Neuronal stem cell (in vitro differentiated cells): Measurements from ENCODE around the gene CELF3.
"Not testable (repeated sequence)": the region's sequence is repeated elsewhere in the genome, so short reads cannot be mapped to it uniquely, and the experiment has no call there.

ENCODE experiments used
- DNase-seq: peaks from one replicate; pipeline ENCODE4 v3.0.0-alpha.2; 2013; ENCODE audit warnings: low spot score
- H2AFZ ChIP-seq: one replicate; pipeline ENCODE4 v1.6.1; 2013; ENCODE audit warnings: mild to moderate bottlenecking, low read length, inconsistent platforms
- H2AK5ac ChIP-seq: 2 replicates; pipeline ENCODE4 v1.6.1; 2013; ENCODE audit warnings: low read depth, mild to moderate bottlenecking, inconsistent platforms, low read length, moderate library complexity, mixed read lengths
- H2BK120ac ChIP-seq: 2 replicates; pipeline ENCODE4 v1.6.1; 2013; ENCODE audit warnings: low read depth, mild to moderate bottlenecking, inconsistent platforms, low read length, moderate library complexity, mixed read lengths
- H2BK12ac ChIP-seq: one replicate; pipeline ENCODE4 v1.6.1; 2013; ENCODE audit warnings: low read length, inconsistent platforms
- H2BK15ac ChIP-seq: 2 replicates; pipeline ENCODE4 v1.6.1; 2013; ENCODE audit warnings: mild to moderate bottlenecking, low read length, inconsistent platforms, mixed read lengths
- H2BK5ac ChIP-seq: one replicate; pipeline ENCODE4 v1.6.1; 2013; ENCODE audit warnings: inconsistent platforms, mild to moderate bottlenecking, low read length, moderate library complexity
- H3K14ac ChIP-seq: one replicate; pipeline ENCODE4 v1.6.1; 2013; ENCODE audit warnings: low read length, inconsistent platforms
- H3K18ac ChIP-seq: 2 replicates; pipeline ENCODE4 v1.6.1; 2013; ENCODE audit warnings: low read length, inconsistent platforms
- H3K23ac ChIP-seq: 2 replicates; pipeline ENCODE4 v1.6.1; 2013; ENCODE audit warnings: low read depth, mild to moderate bottlenecking, mixed read lengths, low read length, inconsistent platforms; ENCODE audit not compliant: poor library complexity
- H3K27ac ChIP-seq: replicated peaks from 3 replicates; pipeline ENCODE4 v1.5.1; 2013; ENCODE audit warnings: low read length, inconsistent platforms
- H3K27me3 ChIP-seq, 3 experiments: 2 replicates each; pipeline ENCODE4 v1.6.1; 2013; ENCODE audit warnings: low read length in 3 of 3, mild to moderate bottlenecking in 2 of 3, inconsistent platforms in 1 of 3, low read depth in 1 of 3, mixed read lengths in 1 of 3, moderate library complexity in 1 of 3; ENCODE audit not compliant: control insufficient read depth in 3 of 3, insufficient read depth in 3 of 3
- H3K36me3 ChIP-seq, 2 donors: replicated peaks in 1 of 2; 2 replicates each; pipeline ENCODE4 v1.6.1; 2013; ENCODE audit warnings: low read length in 2 of 2; ENCODE audit not compliant: control insufficient read depth in 2 of 2, insufficient read depth in 2 of 2
- H3K4ac ChIP-seq: 2 replicates; pipeline ENCODE4 v1.6.1; 2013; ENCODE audit warnings: inconsistent platforms, mild to moderate bottlenecking, low read length, moderate library complexity
- H3K4me1 ChIP-seq, 2 donors: 1 replicate in 1 of 2; 2 replicates in 1 of 2; pipeline ENCODE4 v1.6.1; 2013; ENCODE audit warnings: low read length in 2 of 2, low read depth in 1 of 2; ENCODE audit not compliant: control insufficient read depth in 2 of 2, insufficient read depth in 1 of 2
- H3K4me2 ChIP-seq: one replicate; pipeline ENCODE4 v1.6.1; 2013; ENCODE audit warnings: mild to moderate bottlenecking, low read length, inconsistent platforms; ENCODE audit not compliant: insufficient read depth, poor library complexity, severe bottlenecking
- H3K4me3 ChIP-seq, 2 donors: 2 replicates each; pipeline ENCODE4 v1.5.1; 2013; ENCODE audit warnings: low read length in 2 of 2, mild to moderate bottlenecking in 2 of 2, inconsistent platforms in 1 of 2, moderate library complexity in 1 of 2
- H3K79me1 ChIP-seq: one replicate; pipeline ENCODE4 v1.6.1; 2013; ENCODE audit warnings: low read depth, mild to moderate bottlenecking, inconsistent platforms, low read length, moderate library complexity
- H3K9ac ChIP-seq: one replicate; pipeline ENCODE4 v1.6.1; 2013; ENCODE audit warnings: mild to moderate bottlenecking, low read depth, low read length, inconsistent platforms; ENCODE audit not compliant: poor library complexity
- H3K9me3 ChIP-seq, 2 donors: replicated peaks in 1 of 2; 2 replicates each; pipeline versions ENCODE3 to v1.6.1; 2013; ENCODE audit warnings: low read length in 2 of 2, mild to moderate bottlenecking in 2 of 2, inconsistent platforms in 1 of 2, low read depth in 1 of 2, mixed read lengths in 1 of 2, moderate library complexity in 1 of 2; ENCODE audit not compliant: control insufficient read depth in 2 of 2, insufficient read depth in 1 of 2
- H4K8ac ChIP-seq: one replicate; pipeline ENCODE4 v1.6.1; 2013; ENCODE audit warnings: low read depth, mild to moderate bottlenecking, inconsistent platforms, low read length, moderate library complexity
- H4K91ac ChIP-seq: one replicate; pipeline ENCODE4 v1.6.1; 2013; ENCODE audit warnings: low read length, low read depth, mild to moderate bottlenecking, inconsistent platforms; ENCODE audit not compliant: poor library complexity
- WGBS, 2 donors: extraction: QIAGEN DNeasy Blood & Tissue Kit; methylation state at CpG; one replicate each; pipeline ENCODE4 v1.1.7; 2013; ENCODE audit warnings: missing lambda C conversion rate in 2 of 2, mixed read lengths in 1 of 2; ENCODE audit not compliant: insufficient read length in 2 of 2, insufficient replicate concordance in 1 of 2; ENCODE audit errors: extremely low coverage in 2 of 2; 5-methylcytosine and 5-hydroxymethylcytosine counted together

The CELF3 gene

DNA sequence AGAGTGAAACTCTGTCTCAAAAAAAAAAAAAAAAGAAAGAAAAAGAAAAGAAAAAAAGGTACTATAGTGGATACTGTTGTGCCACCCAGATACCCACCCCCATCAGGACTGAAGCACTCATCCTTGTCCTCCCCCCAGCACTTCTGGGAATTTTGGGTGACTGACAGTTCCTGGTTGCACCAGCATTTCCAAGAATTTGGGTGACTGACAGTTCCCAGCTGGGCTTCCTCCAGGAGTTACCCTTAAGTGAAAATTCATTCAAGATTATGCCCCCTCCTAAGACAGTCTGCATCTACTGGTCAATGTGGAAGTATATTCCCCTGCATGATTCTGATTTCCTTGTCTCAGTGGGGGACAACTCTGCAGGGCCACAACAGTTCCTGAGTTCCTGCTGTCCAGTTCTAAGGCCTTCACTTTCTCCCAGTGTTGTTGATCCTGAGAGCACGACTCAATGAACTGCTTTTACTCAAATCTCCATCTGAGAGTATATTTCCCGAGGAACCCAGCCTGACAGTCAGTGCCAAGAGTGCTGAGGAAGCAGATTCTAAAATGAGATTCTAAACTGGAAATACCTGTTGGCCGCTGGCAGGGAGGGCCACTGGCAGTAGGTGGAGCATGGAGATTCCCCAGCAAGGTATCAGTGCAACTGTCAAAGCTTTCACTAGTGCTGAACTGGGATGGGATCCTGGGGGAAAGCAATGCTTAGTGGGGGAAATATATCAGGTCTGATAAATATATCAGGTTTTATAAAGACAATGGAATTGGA is 23.2 kb upstream of the CELF3 start:
- H3K27ac ChIP-seq: no peak overlapping the region
- no peak overlapping the region for H3K4ac ChIP-seq
- no peak overlapping the region for H2BK5ac ChIP-seq
- no peaks in the 10 kb centered on the region for H3K36me3 ChIP-seq
- peaks cover 10 to 12% of the 10 kb centered on the region in 2 donors for H3K9me3 ChIP-seq
- no peaks in the 10 kb centered on the region for H3K79me1 ChIP-seq
- H4K91ac ChIP-seq: no peak overlapping the region
- H3K23ac ChIP-seq: no peak overlapping the region
- no peak for DNase-seq
- no peak overlapping the region for H2BK120ac ChIP-seq
- no peak overlapping the region for H2BK15ac ChIP-seq
- H2AK5ac ChIP-seq: no peak overlapping the region
- no peak overlapping the region for H2BK12ac ChIP-seq
- no peak overlapping the region for H3K14ac ChIP-seq
- H3K27me3 ChIP-seq: peaks cover 0 to 31% (median 0%) of the 10 kb centered on the region in 3 experiments
- H3K18ac ChIP-seq: no peak overlapping the region
- peaks cover 0 to 2% of the 10 kb centered on the region in 2 donors for H3K4me1 ChIP-seq
- WGBS, 2 donors: no CpG with 5 or more reads among the region's 3 CpGs
- H3K9ac ChIP-seq: no peak overlapping the region
- H2AFZ ChIP-seq: no peak overlapping the region
- H4K8ac ChIP-seq: no peak overlapping the region
- H3K4me2 ChIP-seq: no peak overlapping the region
- no peak overlapping the region for H3K4me3 ChIP-seq

DNA sequence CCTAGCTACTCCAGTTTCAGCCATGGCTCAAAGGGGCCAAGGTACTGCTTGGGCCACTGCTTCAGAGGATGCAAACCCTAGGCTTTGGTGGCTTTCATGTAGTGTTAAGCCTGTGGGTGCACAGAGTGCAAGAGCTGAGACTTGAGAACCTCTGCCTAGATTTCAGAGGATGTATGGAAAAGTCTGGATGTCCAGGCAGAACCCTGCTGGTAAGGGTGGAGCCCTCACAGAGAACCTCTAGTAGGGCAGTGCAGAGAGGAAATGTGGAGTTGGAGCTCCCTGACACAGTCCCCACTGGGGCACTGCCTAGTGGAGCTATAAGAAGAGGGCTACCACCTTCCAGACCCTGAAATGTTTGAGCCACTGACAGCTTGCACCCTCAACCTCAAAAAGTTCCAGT is 20.9 kb upstream of the CELF3 start:
- Histone ChIP-seq H2BK120ac (no peak overlapping the region), H3K27ac (no peak overlapping the region), H2AFZ (no peak overlapping the region), H3K79me1 (no peaks in the 10 kb centered on the region), H4K91ac (no peak overlapping the region), H2BK15ac (no peak overlapping the region), H2BK5ac (no peak overlapping the region), H3K14ac (no peak overlapping the region), H3K4ac (no peak overlapping the region), H2AK5ac (no peak overlapping the region), H3K18ac (no peak overlapping the region), H3K23ac (no peak overlapping the region), H3K4me3 (no peak overlapping the region), H4K8ac (no peak overlapping the region), H3K9ac (no peak overlapping the region), H3K4me2 (no peak overlapping the region), H2BK12ac (no peak overlapping the region), H3K4me1 (peaks cover 0 to 2% of the 10 kb centered on the region in 2 donors), H3K9me3 (peaks cover 10 to 12% of the 10 kb centered on the region in 2 donors), H3K36me3 (no peaks in the 10 kb centered on the region), H3K27me3 (peaks cover 0 to 13% (median 0%) of the 10 kb centered on the region in 3 experiments)
- no peak for DNase-seq

DNA sequence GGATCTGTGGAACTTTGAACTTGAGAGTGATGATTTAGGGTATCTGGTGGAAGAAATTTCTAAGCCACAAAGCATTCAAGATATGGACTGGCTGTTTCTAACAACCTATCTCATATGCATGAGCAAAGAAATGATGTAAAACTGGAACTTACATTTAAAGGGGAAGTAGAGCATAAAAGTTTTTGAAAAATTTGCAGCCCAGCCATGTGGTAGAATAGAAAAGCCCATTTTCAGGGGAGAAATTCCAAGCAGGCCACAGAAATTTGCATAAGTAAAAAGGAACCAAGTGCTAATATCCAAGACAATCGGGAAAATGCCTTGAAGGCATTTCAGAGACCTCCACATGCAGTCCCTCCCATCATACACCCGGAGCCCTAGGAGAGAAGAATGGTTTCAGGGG is 20.4 kb upstream of the CELF3 start:
- H3K79me1 ChIP-seq: no peaks in the 10 kb centered on the region
- no peak overlapping the region for H3K27ac ChIP-seq
- no peaks in the 10 kb centered on the region for H3K36me3 ChIP-seq
- no peak overlapping the region for H2AFZ ChIP-seq
- peaks cover 0 to 8% (median 0%) of the 10 kb centered on the region in 3 experiments for H3K27me3 ChIP-seq
- DNase-seq: no peak
- no peak overlapping the region for H4K8ac ChIP-seq
- H3K4ac ChIP-seq: no peak overlapping the region
- H2BK12ac ChIP-seq: no peak overlapping the region
- no peak overlapping the region for H2AK5ac ChIP-seq
- no peak overlapping the region for H3K9ac ChIP-seq
- no peak overlapping the region for H3K4me3 ChIP-seq
- peaks cover 0 to 2% of the 10 kb centered on the region in 2 donors for H3K4me1 ChIP-seq
- H3K23ac ChIP-seq: no peak overlapping the region
- no peak overlapping the region for H3K14ac ChIP-seq
- no CpG with 5 or more reads among the region's 2 CpGs for WGBS, 2 donors
- H3K18ac ChIP-seq: no peak overlapping the region
- H2BK15ac ChIP-seq: no peak overlapping the region
- H3K4me2 ChIP-seq: no peak overlapping the region
- no peak overlapping the region for H4K91ac ChIP-seq
- no peak overlapping the region for H2BK5ac ChIP-seq
- peaks cover 10 to 12% of the 10 kb centered on the region in 2 donors for H3K9me3 ChIP-seq
- no peak overlapping the region for H2BK120ac ChIP-seq

GRCh38 chr1:151733995-151734394 is 17.4 kb upstream of the CELF3 start:
- H3K9ac ChIP-seq, H3K4ac ChIP-seq, H2BK15ac ChIP-seq, H2AK5ac ChIP-seq, H3K27ac ChIP-seq, H3K79me1 ChIP-seq, H3K4me3 ChIP-seq, H2AFZ ChIP-seq, H4K91ac ChIP-seq, H2BK12ac ChIP-seq, H3K14ac ChIP-seq, DNase-seq, H3K36me3 ChIP-seq, H2BK120ac ChIP-seq, H4K8ac ChIP-seq, H3K4me2 ChIP-seq, H2BK5ac ChIP-seq, H3K18ac ChIP-seq, H3K23ac ChIP-seq, H3K4me1 ChIP-seq: not testable (repeated sequence)
- no CpG with 5 or more reads among the region's 9 CpGs for WGBS, 2 donors
- H3K27me3 ChIP-seq: peaks cover 0 to 15% (median 0%) of the 10 kb centered on the region in 3 experiments
- H3K9me3 ChIP-seq: peaks cover 10 to 12% of the 10 kb centered on the region in 2 donors
